ENCODE data around the gene ZSCAN5B. TPM values are rescaled to one million over a fixed set of nuclear protein-coding genes. Genes with fewer than 3 reads are reported as not detected.
"Not testable (repeated sequence)": the region's sequence is repeated elsewhere in the genome, so short reads cannot be mapped to it uniquely, and the experiment has no call there.

ZSCAN5B gene
- total RNA-seq: 1 to 10 TPM in 1 of 4 donors, not detected in 3; 1.2 TPM

GRCh38 chr19:56197646-56198045 lies at the start of gene ZSCAN5B:
TSS of gene ZSCAN5B (minus strand) at chr19:56197783. CDS start at chr19:56193052, 4,731 bp downstream.
- H3K27ac ChIP-seq (replicated peaks in 1 of 4); H3K4me1 ChIP-seq; H3K36me3 ChIP-seq; H3K27me3 ChIP-seq; DNase-seq (ENCODE audit: extremely low spot score); H3K4me3 ChIP-seq; H3K9me3 ChIP-seq; intact Hi-C loops (cut with DNase I): not testable (repeated sequence)
- WGBS: 82% methylated on average over 22 of the region's 23 CpGs

- WGBS: 66% methylated on average over 4 of the region's 4 CpGs
- H3K9me3 ChIP-seq; H3K4me1 ChIP-seq; intact Hi-C loops (cut with DNase I); H3K27me3 ChIP-seq; DNase-seq (ENCODE audit: extremely low spot score); H3K27ac ChIP-seq (replicated peaks in 1 of 4); H3K4me3 ChIP-seq; H3K36me3 ChIP-seq: not testable (repeated sequence)
These were observed 48.2 kb upstream of the ZSCAN5B start for GRCh38 chr19:56245764-56246163.

GRCh38 chr19:56245121-56245740 lies 47.6 kb upstream of the ZSCAN5B start:
- intact Hi-C loops (cut with DNase I): no loop called here
- no peaks in the 10 kb centered on the region for H3K27me3 ChIP-seq
- H3K27ac ChIP-seq (replicated peaks in 1 of 4): no peak overlapping the region
- no peaks in the 10 kb centered on the region for H3K9me3 ChIP-seq
- TF ChIP-seq POLR2AphosphoS5 (IDR thresholded peaks at IDR 0.05): no peak
- no peak for TF ChIP-seq CTCF (IDR thresholded peaks at IDR 0.05)
- no peak for TF ChIP-seq POLR2A (IDR thresholded peaks at IDR 0.05; ENCODE audit: low read depth)
- TF ChIP-seq EP300 (IDR thresholded peaks at IDR 0.05): no peak
- 79% methylated on average over 7 of the region's 7 CpGs for WGBS
- no peaks in the 10 kb centered on the region for H3K36me3 ChIP-seq
- H3K4me1 ChIP-seq: no peaks in the 10 kb centered on the region
- H3K4me3 ChIP-seq: no peak overlapping the region
- no peak for DNase-seq (ENCODE audit: extremely low spot score)

- peaks cover 0 to 22% (median 14%) of the 10 kb centered on the region in 4 donors for H3K36me3 ChIP-seq
- H3K27me3 ChIP-seq: no peaks in the 10 kb centered on the region
- TF ChIP-seq CTCF (IDR thresholded peaks at IDR 0.05) (no peak), EP300 (IDR thresholded peaks at IDR 0.05) (no peak), POLR2AphosphoS5 (IDR thresholded peaks at IDR 0.05) (no peak), POLR2A (IDR thresholded peaks at IDR 0.05; ENCODE audit: low read depth) (no peak)
- WGBS: 93% methylated on average over 9 of the region's 9 CpGs
- H3K4me1 ChIP-seq: no peaks in the 10 kb centered on the region
- intact Hi-C loops (cut with DNase I): no loop called here
- H3K4me3 ChIP-seq: no peak overlapping the region
- no peak overlapping the region for H3K27ac ChIP-seq (replicated peaks in 1 of 4)
- no peaks in the 10 kb centered on the region for H3K9me3 ChIP-seq
- no peak for DNase-seq (ENCODE audit: extremely low spot score)
These were observed 25.9 kb upstream of the ZSCAN5B start for GRCh38 chr19:56223481-56223880.

- intact Hi-C loops (cut with DNase I): no loop called here
- DNase-seq (ENCODE audit: extremely low spot score): no peak
- Histone ChIP-seq H3K9me3 (no peaks in the 10 kb centered on the region), H3K27me3 (peaks cover 0 to 3% (median under 1%) of the 10 kb centered on the region in 4 donors), H3K4me1 (peaks cover 0 to under 1% (median 0%) of the 10 kb centered on the region in 4 donors), H3K27ac (replicated peaks in 1 of 4) (no peak overlapping the region), H3K4me3 (no peak overlapping the region), H3K36me3 (peaks cover 0 to 22% (median 14%) of the 10 kb centered on the region in 4 donors)
- TF ChIP-seq POLR2AphosphoS5 (IDR thresholded peaks at IDR 0.05): no peak
- no peak for TF ChIP-seq EP300 (IDR thresholded peaks at IDR 0.05)
- TF ChIP-seq POLR2A (IDR thresholded peaks at IDR 0.05; ENCODE audit: low read depth): no peak
- TF ChIP-seq CTCF (IDR thresholded peaks at IDR 0.05): no peak
- 78% methylated on average over 4 of the region's 6 CpGs for WGBS
These were observed 25.3 kb upstream of the ZSCAN5B start for GRCh38 chr19:56222901-56223300.

- DNase-seq (ENCODE audit: extremely low spot score): no peak
- Histone ChIP-seq H3K4me3 (no peak overlapping the region), H3K36me3 (peaks cover 0 to 22% (median 14%) of the 10 kb centered on the region in 4 donors), H3K9me3 (no peaks in the 10 kb centered on the region), H3K27me3 (peaks cover 0 to 14% (median 4%) of the 10 kb centered on the region in 4 donors), H3K27ac (replicated peaks in 1 of 4) (no peak overlapping the region), H3K4me1 (peaks cover 6 to 11% (median 9%) of the 10 kb centered on the region in 4 donors)
- intact Hi-C loops (cut with DNase I): no loop called here
- 92% methylated on average over 14 of the region's 14 CpGs for WGBS
- TF ChIP-seq CTCF (IDR thresholded peaks at IDR 0.05) (no peak), EP300 (IDR thresholded peaks at IDR 0.05) (no peak), POLR2A (IDR thresholded peaks at IDR 0.05; ENCODE audit: low read depth) (no peak), POLR2AphosphoS5 (IDR thresholded peaks at IDR 0.05) (no peak)
These were observed 24.3 kb upstream of the ZSCAN5B start for GRCh38 chr19:56221851-56222250.

- intact Hi-C loops (cut with DNase I); H3K4me3 ChIP-seq; H3K9me3 ChIP-seq; DNase-seq (ENCODE audit: extremely low spot score); H3K27ac ChIP-seq (replicated peaks in 1 of 4): not testable (repeated sequence)
- 65% methylated on average over 9 of the region's 9 CpGs for WGBS
- H3K4me1 ChIP-seq: peaks cover 6 to 11% (median 9%) of the 10 kb centered on the region in 4 donors
- H3K36me3 ChIP-seq: peaks cover 0 to 22% (median 14%) of the 10 kb centered on the region in 4 donors
- peaks cover 0 to 18% (median 4%) of the 10 kb centered on the region in 4 donors for H3K27me3 ChIP-seq
These were observed 23.9 kb upstream of the ZSCAN5B start for GRCh38 chr19:56221442-56221841.

All from esophagus muscularis mucosa (tissue), 4 donors.